Peyer's patch (tissue), 4 donors: ENCODE results near the gene NPBWR2.

Experiments
- CTCF ChIP-seq, 6 experiments: fragments of 450-650 bp in 4 of 6; fragments of 200-600 bp in 2 of 6; sonication (generic) in 1 of 6; IDR thresholded peaks; one replicate each; pipeline ENCODE4 v1.5.1; 2017 to 2019; ENCODE audit warnings: antibody characterized with exemption in 6 of 6, mild to moderate bottlenecking in 3 of 6, moderate library complexity in 1 of 6
- POLR2A ChIP-seq, 2 donors: fragments of 450-650 bp; IDR thresholded peaks; one replicate each; pipeline ENCODE4 v1.5.1; 2017; ENCODE audit warnings: antibody characterized with exemption in 2 of 2, mild to moderate bottlenecking in 2 of 2, moderate library complexity in 2 of 2

- TF ChIP-seq CTCF (IDR thresholded peaks at IDR 0.05) (no peak), POLR2A (IDR thresholded peaks at IDR 0.05) (no peak)
Observed at GRCh38 chr20:64099880-64100565, 7.3 kb downstream of the NPBWR2 start.
